ENCODE measurements around the gene GNAO1.

The GNAO1 gene

DNA sequence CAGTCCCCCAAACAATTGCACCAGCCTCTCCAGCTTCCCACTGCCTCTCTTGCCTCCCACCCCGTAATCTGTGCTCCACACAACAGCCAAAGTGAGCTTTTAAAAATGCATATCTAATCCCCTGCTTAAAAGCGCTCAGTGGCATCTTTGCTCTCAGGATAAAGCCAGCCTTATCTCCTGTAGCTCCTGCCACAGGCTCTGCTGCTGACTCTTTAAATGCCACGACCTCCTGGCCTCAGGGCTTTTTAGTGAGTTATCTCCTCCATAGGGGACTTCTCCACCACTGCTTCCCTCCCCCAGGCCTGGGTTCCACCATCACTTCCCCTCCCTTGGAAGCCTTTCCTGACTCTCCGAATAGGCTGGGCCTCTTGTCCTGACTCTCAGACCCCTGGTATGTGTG lies 98.6 kb downstream of the GNAO1 start:
- DNase-seq (ENCODE audit: low spot score) = no peak

GRCh38 chr16:56294014-56294413 lies 102.7 kb downstream of the GNAO1 start:
- no peak for DNase-seq (ENCODE audit: low spot score)

DNA sequence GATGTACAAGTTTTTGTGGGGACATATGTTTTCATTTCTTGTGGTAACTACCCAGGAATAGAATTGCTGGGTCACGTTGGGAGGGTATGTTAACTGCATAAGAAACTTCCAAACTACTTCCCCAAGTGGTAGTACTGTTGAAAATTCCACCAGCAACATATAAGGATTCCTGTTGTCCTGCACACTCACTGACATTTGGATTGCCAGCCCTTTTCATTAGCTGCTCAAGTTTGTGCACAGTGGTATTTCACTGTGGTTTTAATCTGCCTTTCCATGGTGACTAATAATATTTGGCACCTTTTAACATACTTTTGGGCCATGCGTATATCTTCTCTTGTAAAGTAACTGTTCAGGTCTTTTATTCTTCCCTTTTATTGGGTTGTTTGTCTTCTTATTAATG lies 103.3 kb downstream of the GNAO1 start:
- DNase-seq (ENCODE audit: low spot score) = no peak

GRCh38 chr16:56295059-56295665 lies 103.9 kb downstream of the GNAO1 start:
- DNase-seq (ENCODE audit: low spot score) = no peak

GRCh38 chr16:56295739-56296527 lies 104.6 kb downstream of the GNAO1 start:
- no peak for DNase-seq (ENCODE audit: low spot score)

DNA sequence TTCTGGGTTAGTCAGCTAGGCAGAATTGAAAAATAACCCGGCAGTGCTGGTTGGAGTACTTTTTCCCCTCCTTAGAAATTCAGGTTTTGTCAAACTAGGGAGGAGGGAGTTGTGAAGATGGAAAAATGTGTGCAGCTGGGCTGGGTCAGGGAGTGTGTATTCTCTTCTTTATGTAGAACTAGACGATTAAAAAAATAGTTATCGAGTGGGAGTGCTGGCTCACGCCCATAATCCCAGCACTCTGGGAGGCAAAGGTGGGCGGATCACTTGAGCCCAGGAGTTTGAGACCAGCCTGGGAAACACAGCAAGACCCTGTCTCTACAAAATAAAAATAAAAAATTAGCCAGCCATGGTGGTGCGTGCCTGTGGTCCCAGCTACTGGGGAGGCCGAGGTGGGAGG lies 106.4 kb downstream of the GNAO1 start:
- DNase-seq (ENCODE audit: low spot score) = no peak

- no peak for DNase-seq (ENCODE audit: low spot score)
Measured at GRCh38 chr16:56298116-56298515, 106.8 kb downstream of the GNAO1 start.

GRCh38 chr16:56298948-56299596 lies 107.8 kb downstream of the GNAO1 start:
- no peak for DNase-seq (ENCODE audit: low spot score)

DNA sequence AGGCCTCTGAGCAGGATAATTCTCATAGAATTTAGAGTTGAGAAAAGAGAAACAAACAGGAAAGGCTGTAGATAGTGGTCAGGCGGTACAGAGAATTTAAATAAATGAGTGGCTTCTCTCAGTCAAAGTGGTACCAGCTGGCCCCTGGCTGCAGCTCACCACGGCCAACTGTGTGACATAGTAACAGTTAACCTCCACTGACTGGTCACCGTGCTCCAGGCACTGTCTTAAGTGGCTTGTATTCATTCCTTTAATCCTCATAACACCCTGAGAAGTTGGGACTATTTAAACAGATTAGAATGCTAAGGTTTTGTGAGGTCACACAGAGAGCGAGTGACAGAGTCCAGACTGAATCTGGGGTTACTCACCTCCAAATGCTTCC lies 108.9 kb downstream of the GNAO1 start:
- no peak for DNase-seq (ENCODE audit: low spot score)

- DNase-seq (ENCODE audit: low spot score) = no peak
Measured at GRCh38 chr16:56300891-56301850, 109.9 kb downstream of the GNAO1 start.

DNA sequence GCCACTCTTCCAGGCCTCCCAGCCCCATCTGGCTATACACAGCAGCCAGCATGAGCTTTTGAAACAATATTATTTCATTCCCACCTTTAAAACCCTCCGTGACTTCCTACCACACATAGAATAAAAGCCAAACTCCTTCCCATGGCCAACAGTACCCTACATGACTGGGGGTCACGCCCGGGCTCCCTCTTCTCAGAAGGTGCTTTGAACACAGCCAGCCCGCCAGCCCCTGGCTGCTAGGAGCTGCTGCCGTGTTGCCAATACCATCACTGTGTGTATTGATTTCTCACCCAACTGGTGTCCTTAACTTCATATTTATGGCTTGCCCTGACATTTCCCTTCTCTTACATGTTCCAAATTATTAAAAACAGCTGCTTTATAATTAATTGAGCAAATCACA lies 111.2 kb downstream of the GNAO1 start:
- DNase-seq (ENCODE audit: low spot score) = no peak

- DNase-seq (ENCODE audit: low spot score) = no peak
Measured at GRCh38 chr16:56303066-56303715, 111.9 kb downstream of the GNAO1 start.

GRCh38 chr16:56303880-56304279 lies 112.6 kb downstream of the GNAO1 start:
- DNase-seq (ENCODE audit: low spot score) = no peak

DNA sequence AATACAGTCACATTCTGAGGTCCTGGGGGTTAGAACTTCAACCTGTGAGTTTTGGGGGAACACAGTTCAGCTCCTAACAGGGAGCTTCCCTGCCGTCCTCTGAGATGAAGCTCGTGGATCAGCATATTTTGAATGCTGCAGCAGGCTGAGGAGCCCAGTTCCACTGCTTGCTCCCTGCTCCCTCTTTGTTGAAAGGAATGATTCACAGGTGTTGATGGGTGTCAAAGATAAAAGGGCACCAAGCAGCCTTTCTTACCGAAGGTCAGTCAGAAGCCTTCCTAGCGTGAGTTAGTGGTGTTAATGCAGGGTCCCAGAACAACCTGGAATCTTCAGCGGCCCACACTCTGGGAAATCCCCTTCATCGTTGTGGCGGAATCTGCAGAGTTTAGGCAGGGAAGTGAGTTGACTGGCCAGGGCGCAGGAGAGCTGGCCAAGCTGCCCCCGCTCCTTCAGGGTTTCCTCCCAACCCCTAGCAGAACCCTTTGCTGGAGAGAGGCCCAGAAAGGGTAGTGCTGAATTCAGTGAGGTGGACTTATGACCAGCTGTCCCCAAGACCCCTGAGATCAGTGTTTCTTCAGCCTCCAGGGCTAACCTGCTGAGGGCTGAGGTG lies 114.8 kb downstream of the GNAO1 start:
- DNase-seq (ENCODE audit: low spot score) = no peak

DNA sequence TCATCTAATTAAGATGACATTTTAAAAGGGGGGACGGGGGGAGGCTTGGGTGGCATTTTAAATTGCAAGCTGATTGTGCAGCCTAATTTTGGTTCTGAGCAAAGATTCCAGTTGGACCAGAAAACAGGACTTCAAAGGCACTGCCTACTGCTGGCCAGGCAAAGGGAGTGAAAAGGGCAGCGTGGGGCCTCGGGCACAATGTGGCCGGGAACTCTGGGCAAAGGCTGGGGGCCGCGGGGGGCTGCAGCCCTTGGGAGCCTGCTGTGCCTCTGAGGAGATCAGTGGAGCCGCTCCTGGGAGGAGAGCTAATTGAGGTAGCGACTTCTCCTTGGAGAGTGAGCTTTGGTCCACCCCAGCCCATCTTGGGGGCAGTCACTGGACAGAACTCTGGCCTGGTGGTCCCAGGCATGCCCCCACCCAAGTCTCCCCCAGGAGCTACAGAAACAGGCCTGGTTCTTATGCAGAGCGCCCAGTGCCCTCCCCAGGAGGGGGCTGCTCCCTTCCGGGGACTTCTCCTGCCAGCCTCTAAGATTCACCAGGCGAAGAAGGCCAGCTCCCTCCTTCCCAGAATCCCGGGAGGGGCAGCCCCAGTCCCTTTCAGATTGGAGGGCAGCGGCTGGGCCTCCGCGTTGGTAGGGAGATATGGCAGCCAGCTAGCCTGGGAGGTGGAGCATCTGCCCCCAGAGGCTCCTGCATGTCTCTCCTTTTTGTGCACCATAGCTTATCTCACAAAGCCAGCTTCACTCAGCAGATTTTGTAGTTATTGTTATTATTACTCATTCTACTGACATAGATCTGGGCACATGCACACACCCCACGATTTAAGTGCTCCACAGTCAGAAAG lies 115.6 kb downstream of the GNAO1 start:
- DNase-seq (ENCODE audit: low spot score) = no peak

- no peak for DNase-seq (ENCODE audit: low spot score)
Measured at GRCh38 chr16:56307534-56307873, 116.2 kb downstream of the GNAO1 start.

- DNase-seq (ENCODE audit: low spot score) = no peak
Measured at GRCh38 chr16:56309008-56309407, 117.7 kb downstream of the GNAO1 start.

DNA sequence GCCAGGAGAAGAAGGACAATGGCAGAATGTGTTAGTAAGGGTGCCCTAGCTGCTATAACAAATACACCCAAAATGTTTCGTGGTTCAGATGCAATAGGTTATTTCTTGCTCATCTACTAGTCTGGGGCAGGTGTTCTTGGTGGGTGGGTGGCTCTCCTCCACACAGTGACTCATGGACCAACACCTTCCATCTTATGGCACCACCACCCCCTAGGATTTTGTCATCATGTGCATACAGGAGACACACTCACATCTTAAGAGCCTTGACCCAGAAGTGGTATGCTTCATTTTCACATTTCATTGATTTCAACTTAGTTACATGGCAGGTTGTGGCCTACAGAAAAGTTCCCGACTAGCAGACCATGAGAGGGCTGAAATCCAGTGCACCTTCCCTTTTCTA lies 119.4 kb downstream of the GNAO1 start:
- DNase-seq (ENCODE audit: low spot score) = no peak

GRCh38 chr16:56311208-56312027 lies 120.1 kb downstream of the GNAO1 start:
- DNase-seq (ENCODE audit: low spot score) = no peak

- no peak for DNase-seq (ENCODE audit: low spot score)
Measured at GRCh38 chr16:56312028-56312300, 120.7 kb downstream of the GNAO1 start.
